ENCODE data around the gene COL4A2.

COL4A2 gene

GRCh38 chr13:110528371-110528770 lies 221.3 kb downstream of the COL4A2 start:
- Histone ChIP-seq H3K27ac (ENCODE audit: low read depth, low read length, poor library complexity, severe bottlenecking) (no peak overlapping the region), H3K4me1 (ENCODE audit: insufficient read depth, low read length, severe bottlenecking) (no peaks in the 10 kb centered on the region), H3K9ac (ENCODE audit: low read length) (no peak overlapping the region)

GRCh38 chr13:110528911-110529310 lies 221.8 kb downstream of the COL4A2 start:
- H3K9me3 ChIP-seq (ENCODE audit: low read length), result no peaks in the 10 kb centered on the region
- no peaks in the 10 kb centered on the region for H3K9me2 ChIP-seq (ENCODE audit: low read depth, low read length)
- H3K79me2 ChIP-seq (ENCODE audit: insufficient read depth, low read length), result no peaks in the 10 kb centered on the region
- H3K4me1 ChIP-seq (ENCODE audit: insufficient read depth, low read length, severe bottlenecking), result no peaks in the 10 kb centered on the region
- H3K9ac ChIP-seq (ENCODE audit: low read length), result no peak overlapping the region
- no peak overlapping the region for H3K27ac ChIP-seq (ENCODE audit: low read depth, low read length, poor library complexity, severe bottlenecking)
- no peaks in the 10 kb centered on the region for H4K20me1 ChIP-seq (ENCODE audit: insufficient read depth, low read length)
- H2AFZ ChIP-seq (ENCODE audit: low read length), result no peak overlapping the region
- H3K4me3 ChIP-seq (ENCODE audit: low read depth, low read length, poor library complexity, severe bottlenecking), result no peak overlapping the region
- no peaks in the 10 kb centered on the region; the same call in 1 of the 2 replicates for H3K36me3 ChIP-seq (ENCODE audit: insufficient read depth, low read length)
- no peaks in the 10 kb centered on the region for H3F3A ChIP-seq (ENCODE audit: insufficient read depth, low read length)
- TF ChIP-seq CTCF (IDR thresholded peaks at IDR 0.05; ENCODE audit: low read length) (no peak), EZH2 (IDR thresholded peaks at IDR 0.05; ENCODE audit: borderline replicate concordance, low read length) (no peak)
- H3K4me2 ChIP-seq (ENCODE audit: low read length), result no peak overlapping the region
- peaks cover 12% of the 10 kb centered on the region; the same call in 1 of the 2 replicates for H3K27me3 ChIP-seq (ENCODE audit: insufficient read depth, low read length)

More at GRCh38 chr13:110528371-110528770, 221.3 kb downstream of the COL4A2 start:
- peaks cover 12% of the 10 kb centered on the region; the same call in 1 of the 2 replicates for H3K27me3 ChIP-seq (ENCODE audit: insufficient read depth, low read length)
- no peaks in the 10 kb centered on the region; the same call in 1 of the 2 replicates for H3K36me3 ChIP-seq (ENCODE audit: insufficient read depth, low read length)
- no peak overlapping the region for H2AFZ ChIP-seq (ENCODE audit: low read length)
- no peaks in the 10 kb centered on the region for H3K9me3 ChIP-seq (ENCODE audit: low read length)
- TF ChIP-seq EZH2 (IDR thresholded peaks at IDR 0.05; ENCODE audit: borderline replicate concordance, low read length), result no peak
- TF ChIP-seq CTCF (IDR thresholded peaks at IDR 0.05; ENCODE audit: low read length), result no peak
- H3F3A ChIP-seq (ENCODE audit: insufficient read depth, low read length), result no peaks in the 10 kb centered on the region
- H3K4me3 ChIP-seq (ENCODE audit: low read depth, low read length, poor library complexity, severe bottlenecking), result no peak overlapping the region
- H3K79me2 ChIP-seq (ENCODE audit: insufficient read depth, low read length), result no peaks in the 10 kb centered on the region
- no peaks in the 10 kb centered on the region for H4K20me1 ChIP-seq (ENCODE audit: insufficient read depth, low read length)
- H3K4me2 ChIP-seq (ENCODE audit: low read length), result no peak overlapping the region
- H3K9me2 ChIP-seq (ENCODE audit: low read depth, low read length), result no peaks in the 10 kb centered on the region

GRCh38 chr13:110529522-110530311 lies 222.6 kb downstream of the COL4A2 start:
- H3K27me3 ChIP-seq (ENCODE audit: insufficient read depth, low read length), result peaks cover 12% of the 10 kb centered on the region; the same call in 1 of the 2 replicates
- H4K20me1 ChIP-seq (ENCODE audit: insufficient read depth, low read length), result no peaks in the 10 kb centered on the region
- no peak overlapping the region for H3K27ac ChIP-seq (ENCODE audit: low read depth, low read length, poor library complexity, severe bottlenecking)
- H3K4me3 ChIP-seq (ENCODE audit: low read depth, low read length, poor library complexity, severe bottlenecking), result no peak overlapping the region
- no peaks in the 10 kb centered on the region for H3K79me2 ChIP-seq (ENCODE audit: insufficient read depth, low read length)
- H3F3A ChIP-seq (ENCODE audit: insufficient read depth, low read length), result no peaks in the 10 kb centered on the region
- no peaks in the 10 kb centered on the region for H3K4me1 ChIP-seq (ENCODE audit: insufficient read depth, low read length, severe bottlenecking)
- H3K4me2 ChIP-seq (ENCODE audit: low read length), result no peak overlapping the region
- no peak overlapping the region for H3K9ac ChIP-seq (ENCODE audit: low read length)
- no peaks in the 10 kb centered on the region for H3K9me3 ChIP-seq (ENCODE audit: low read length)
- H2AFZ ChIP-seq (ENCODE audit: low read length), result no peak overlapping the region
- TF ChIP-seq CTCF (IDR thresholded peaks at IDR 0.05; ENCODE audit: low read length), result no peak
- no peak for TF ChIP-seq EZH2 (IDR thresholded peaks at IDR 0.05; ENCODE audit: borderline replicate concordance, low read length)
- H3K9me2 ChIP-seq (ENCODE audit: low read depth, low read length), result no peaks in the 10 kb centered on the region
- no peaks in the 10 kb centered on the region; the same call in 1 of the 2 replicates for H3K36me3 ChIP-seq (ENCODE audit: insufficient read depth, low read length)
